GM21737 (cell line): ENCODE results near the gene CNN2.
A peak's percentile ranks its signal among the peaks of the same experiment; 100 is the strongest.

Experiments
- ATAC-seq: cut with Tn5 transposase; IDR thresholded peaks from one replicate; pipeline ENCODE4 v1.9.1; 2021; ENCODE audit warnings: mild to moderate bottlenecking, moderate library complexity; ENCODE audit not compliant: unreplicated experiment

Gene CNN2

DNA sequence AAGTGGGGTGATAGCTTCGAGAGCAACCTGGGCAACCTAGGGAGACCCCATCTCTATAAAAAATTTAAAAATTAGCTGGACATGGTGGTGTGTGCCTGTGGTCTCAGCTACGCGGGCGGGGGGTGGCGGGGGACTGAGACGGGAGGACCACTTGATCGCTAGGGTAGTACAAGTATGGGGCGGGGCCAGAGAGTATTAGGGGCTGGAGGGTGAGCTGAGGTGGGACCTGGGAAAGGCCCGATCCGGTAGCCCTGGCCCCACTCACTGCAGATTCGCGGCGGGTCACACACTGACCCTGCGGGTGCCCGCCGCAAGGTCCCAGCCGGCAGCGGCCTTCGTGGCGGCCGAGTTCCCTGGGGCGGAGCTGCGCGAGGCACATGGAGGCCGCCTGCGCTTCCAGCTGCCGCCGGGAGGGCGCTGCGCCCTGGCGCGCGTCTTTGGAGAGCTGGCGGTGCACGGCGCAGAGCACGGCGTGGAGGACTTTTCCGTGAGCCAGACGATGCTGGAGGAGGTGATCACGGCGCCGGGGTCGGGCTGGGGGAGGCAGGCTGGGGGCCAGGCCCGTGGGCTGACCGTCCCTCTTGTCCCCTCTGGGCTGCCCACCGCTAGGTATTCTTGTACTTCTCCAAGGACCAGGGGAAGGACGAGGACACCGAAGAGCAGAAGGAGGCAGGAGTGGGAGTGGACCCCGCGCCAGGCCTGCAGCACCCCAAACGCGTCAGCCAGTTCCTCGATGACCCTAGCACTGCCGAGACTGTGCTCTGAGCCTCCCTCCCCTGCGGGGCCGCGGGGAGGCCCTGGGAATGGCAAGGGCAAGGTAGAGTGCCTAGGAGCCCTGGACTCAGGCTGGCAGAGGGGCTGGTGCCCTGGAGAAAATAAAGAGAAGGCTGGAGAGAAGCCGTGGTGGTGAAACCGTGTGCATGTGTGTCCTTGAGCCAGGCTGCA, 38.5 kb downstream of the CNN2 start:
- no peak for ATAC-seq

DNA sequence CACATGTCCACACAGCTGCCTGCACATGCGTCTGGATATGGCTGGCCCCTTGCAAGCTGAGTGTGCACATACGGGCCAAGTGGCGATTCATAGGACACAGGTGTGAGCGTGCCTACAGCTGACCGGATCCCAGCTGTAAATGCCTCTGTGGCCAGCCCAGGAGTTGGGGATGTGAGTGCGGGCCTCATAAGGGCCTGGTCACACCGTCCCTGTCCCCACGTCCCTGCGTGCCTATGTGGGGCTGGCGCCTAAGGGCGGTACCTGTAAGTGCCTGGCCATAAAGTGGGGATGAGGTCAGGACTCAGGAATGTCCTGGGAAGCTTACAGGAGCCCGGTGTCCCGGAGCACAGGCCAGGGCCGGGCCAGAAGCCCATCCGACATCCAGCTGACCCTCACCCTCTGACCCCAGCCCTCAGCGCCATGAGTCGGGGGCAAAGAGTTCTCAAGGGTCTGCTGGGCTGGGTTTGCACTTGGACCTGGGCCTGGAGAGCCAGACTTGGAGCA, 39.2 kb downstream of the CNN2 start:
- ATAC-seq, result no peak

GRCh38 chr19:1066251-1066747, 39.9 kb downstream of the CNN2 start:
- no peak for ATAC-seq

GRCh38 chr19:1066748-1067340, 40.4 kb downstream of the CNN2 start, which contains the start of gene ARHGAP45:
Gene ARHGAP45, plus strand, starts transcription at chr19:1067167. Its CDS starts 239 bp downstream, at chr19:1067406.
- ATAC-seq, result peak; percentile 37

DNA sequence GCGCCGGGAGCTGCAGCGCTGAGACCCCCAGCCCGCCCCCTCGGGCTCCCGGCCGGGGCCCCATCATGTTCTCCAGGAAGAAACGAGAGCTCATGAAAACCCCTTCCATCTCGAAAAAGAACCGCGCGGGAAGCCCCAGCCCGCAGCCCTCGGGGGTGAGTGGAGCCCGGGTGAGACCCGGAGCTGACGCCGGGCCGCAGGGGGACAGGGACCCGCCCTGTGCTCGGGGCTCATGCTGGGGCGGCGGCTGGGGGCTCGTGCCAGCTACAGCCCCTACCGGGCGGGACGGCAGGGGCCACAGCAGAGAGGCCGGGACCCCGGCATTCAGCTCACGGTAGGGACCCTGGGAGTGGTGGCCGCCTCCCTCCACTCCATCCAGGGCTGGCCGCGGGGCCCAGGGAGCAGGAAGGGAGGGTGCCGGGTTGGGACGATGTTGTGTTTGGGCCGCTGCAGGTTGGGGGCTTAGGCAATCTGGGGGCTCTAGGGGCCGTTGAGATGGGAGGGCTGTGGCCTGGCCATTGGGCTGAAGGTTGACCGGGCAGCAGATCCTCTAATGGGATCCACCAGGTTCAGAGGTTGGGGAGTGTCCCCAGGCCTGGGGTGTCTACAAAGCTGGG, 41.0 kb downstream of the CNN2 start:
- ATAC-seq, result peak; percentile 21

GRCh38 chr19:1068009-1069001, 41.9 kb downstream of the CNN2 start:
- no peak for ATAC-seq

- no peak for ATAC-seq
These were observed 42.8 kb downstream of the CNN2 start for GRCh38 chr19:1069009-1069779.

DNA sequence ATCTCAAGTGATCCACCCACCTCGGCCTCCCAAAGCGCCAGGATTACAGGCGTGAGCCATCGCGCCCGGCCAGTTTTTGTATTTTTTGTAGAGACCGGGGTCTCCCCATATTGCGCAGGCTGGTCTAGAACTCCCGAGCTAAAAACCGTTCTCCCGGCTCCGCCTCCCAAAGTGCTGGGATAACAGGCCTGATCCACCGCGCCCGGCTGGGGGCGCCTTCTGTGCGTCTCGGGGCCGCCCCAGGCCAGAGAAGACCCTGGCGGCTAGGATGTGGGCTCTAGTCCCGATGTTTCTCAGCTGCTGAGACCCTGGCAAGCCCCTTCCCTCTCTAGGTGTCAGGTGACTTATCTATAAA, 44.1 kb downstream of the CNN2 start:
- no peak for ATAC-seq

- no peak for ATAC-seq
These were observed 44.8 kb downstream of the CNN2 start for GRCh38 chr19:1070931-1071791.

- ATAC-seq, result no peak
These were observed 46.1 kb downstream of the CNN2 start for GRCh38 chr19:1072371-1073015.

DNA sequence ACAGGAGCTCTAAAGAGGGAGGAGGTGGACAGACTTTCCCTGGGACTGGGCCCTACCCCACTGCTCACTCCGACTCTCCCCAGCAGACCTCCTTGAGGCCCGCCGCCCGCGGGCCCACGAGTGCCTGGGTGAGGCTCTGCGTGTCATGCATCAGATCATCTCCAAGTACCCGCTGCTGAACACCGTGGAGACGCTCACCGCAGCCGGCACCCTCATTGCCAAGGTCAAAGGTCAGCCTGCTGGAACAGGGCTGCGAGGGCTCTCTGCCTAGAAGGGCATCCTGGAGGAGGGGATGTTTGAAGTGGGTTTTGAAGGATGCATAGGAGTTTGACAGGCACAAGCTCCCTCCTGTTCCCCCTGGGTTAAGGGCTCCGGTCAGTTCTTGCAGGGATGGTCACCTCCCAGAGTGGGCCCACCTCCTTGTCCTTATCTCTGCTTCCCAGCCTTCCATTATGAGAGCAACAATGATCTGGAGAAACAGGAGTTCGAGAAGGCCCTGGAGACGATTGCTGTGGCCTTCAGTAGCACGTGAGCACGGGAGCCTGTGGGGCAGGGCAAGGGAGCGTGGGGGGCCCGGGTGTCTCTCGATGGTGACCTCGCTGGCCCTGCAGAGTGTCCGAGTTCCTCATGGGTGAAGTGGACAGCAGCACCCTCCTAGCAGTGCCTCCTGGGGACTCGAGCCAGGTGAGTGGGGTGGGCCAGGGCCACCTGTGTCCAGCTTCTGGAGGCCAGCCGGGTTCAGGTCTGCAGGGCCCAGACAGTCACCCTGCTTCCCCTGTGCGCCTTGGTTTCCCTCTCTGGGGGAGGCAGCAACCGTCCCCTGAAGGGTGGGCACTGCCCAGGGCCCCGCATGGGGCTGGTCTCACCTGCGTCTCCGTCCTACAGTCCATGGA, 46.9 kb downstream of the CNN2 start:
- no peak for ATAC-seq

DNA sequence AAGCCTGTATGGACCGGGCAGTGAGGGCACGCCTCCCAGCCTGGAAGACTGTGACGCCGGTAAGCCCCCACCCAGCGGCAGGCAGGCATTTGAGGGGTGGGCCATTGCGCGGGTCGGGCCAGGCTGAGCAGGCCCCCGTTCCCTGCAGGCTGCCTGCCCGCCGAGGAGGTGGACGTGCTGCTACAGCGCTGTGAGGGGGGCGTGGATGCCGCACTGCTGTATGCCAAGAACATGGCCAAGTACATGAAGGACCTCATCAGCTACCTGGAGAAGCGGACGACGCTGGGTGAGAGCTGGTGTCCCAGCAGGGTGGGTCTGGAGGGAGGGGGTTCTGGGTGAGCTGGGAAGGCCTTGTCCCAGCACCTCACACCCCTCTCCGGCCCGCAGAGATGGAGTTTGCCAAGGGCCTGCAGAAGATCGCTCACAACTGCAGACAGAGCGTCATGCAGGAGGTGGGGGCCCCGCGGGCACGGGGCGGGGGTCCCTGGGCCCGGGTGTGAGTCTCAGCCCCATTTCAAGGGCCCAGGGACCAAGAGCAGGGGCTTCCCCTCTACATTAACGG, 47.6 kb downstream of the CNN2 start:
- ATAC-seq, result no peak

DNA sequence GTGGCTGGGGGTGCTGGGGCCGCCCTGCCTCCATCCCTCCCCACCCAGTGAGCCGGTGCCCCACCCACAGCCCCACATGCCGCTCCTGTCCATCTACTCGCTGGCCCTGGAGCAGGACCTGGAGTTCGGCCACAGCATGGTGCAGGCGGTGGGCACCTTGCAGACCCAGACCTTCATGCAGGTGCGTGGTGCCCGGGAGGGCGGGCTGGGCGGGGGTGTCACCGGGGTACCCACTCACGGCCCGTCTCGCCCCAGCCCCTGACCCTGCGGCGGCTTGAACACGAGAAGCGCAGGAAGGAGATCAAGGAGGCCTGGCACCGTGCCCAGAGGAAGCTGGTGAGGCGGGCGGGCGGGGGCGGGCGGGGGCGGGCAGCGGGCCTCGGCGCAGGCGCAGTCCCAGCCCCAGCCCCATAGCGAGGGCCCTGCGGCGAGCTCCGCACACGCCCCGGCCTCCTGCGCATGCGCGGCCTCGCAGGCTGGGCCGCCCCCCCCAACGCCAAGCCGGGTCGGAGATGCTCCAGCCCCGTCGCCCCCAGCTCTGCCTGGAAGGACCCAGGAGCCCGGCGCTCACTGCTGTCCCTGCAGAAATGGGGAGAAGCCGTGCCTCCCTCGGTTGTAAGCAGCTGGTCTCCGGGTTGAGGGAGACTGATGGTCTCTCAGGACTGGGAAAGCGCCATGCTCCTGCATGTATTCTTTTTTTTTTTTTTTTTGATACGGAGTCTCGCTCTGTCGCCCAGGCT, 48.3 kb downstream of the CNN2 start:
- ATAC-seq, result no peak

GRCh38 chr19:1076046-1076386, 49.6 kb downstream of the CNN2 start:
- no peak for ATAC-seq

GRCh38 chr19:1076951-1077350, 50.5 kb downstream of the CNN2 start:
- peak; percentile 52 for ATAC-seq

GRCh38 chr19:1079566-1080111, 53.2 kb downstream of the CNN2 start:
- ATAC-seq, result no peak
